A172 (cell line): Measurements from ENCODE around the gene ANGPTL7. TPM values are rescaled to one million over a fixed set of nuclear protein-coding genes. Genes with fewer than 3 reads are reported as not detected.
"Not testable (repeated sequence)": the region's sequence is repeated elsewhere in the genome, so short reads cannot be mapped to it uniquely, and the experiment has no call there.

Experiments used
- DNase-seq: peaks from one replicate; pipeline ENCODE4 v3.0.0-alpha.2; 2015; ENCODE audit warnings: low spot score
- total RNA-seq: library from RNA; depleted of rRNA; stranded (reverse); fragments of >200 nt; shearing (Covaris generic); gene quantifications from 2 replicates; pipeline ENCODE4 v1.2.3, GENCODE V29; 2014; rRNA removed

ANGPTL7 gene
- 17.9 and 21.8 TPM in 2 replicates for total RNA-seq

GRCh38 chr1:11188858-11189451 is at the start of gene ANGPTL7:
TSS of gene ANGPTL7 (plus strand) at chr1:11189355. CDS start at chr1:11189580, 225 bp downstream.
- DNase-seq = no peak

GRCh38 chr1:11142618-11143391 is 46.4 kb upstream of the ANGPTL7 start:
- no peak for DNase-seq

- DNase-seq = no peak
These were observed 45.8 kb upstream of the ANGPTL7 start for GRCh38 chr1:11143401-11143800.

GRCh38 chr1:11143907-11144306 is 45.2 kb upstream of the ANGPTL7 start:
- DNase-seq = no peak

GRCh38 chr1:11144570-11145256 is 44.4 kb upstream of the ANGPTL7 start:
- DNase-seq = no peak

GRCh38 chr1:11145741-11146140 is 43.4 kb upstream of the ANGPTL7 start:
- no peak for DNase-seq

GRCh38 chr1:11147197-11147770 is 41.9 kb upstream of the ANGPTL7 start:
- DNase-seq = no peak

GRCh38 chr1:11150326-11150725 is 38.8 kb upstream of the ANGPTL7 start:
- DNase-seq = no peak

GRCh38 chr1:11151114-11151513 is 38.0 kb upstream of the ANGPTL7 start:
- DNase-seq = no peak

- DNase-seq = no peak
These were observed 37.1 kb upstream of the ANGPTL7 start for GRCh38 chr1:11151826-11152612.

GRCh38 chr1:11152755-11153154 is 36.4 kb upstream of the ANGPTL7 start:
- DNase-seq = no peak

- no peak for DNase-seq
These were observed 36.0 kb upstream of the ANGPTL7 start for GRCh38 chr1:11153184-11153583.

GRCh38 chr1:11156441-11156840 is 32.7 kb upstream of the ANGPTL7 start:
- DNase-seq = no peak

- no peak for DNase-seq
These were observed 32.2 kb upstream of the ANGPTL7 start for GRCh38 chr1:11156963-11157362.

- no peak for DNase-seq
These were observed 31.8 kb upstream of the ANGPTL7 start for GRCh38 chr1:11157394-11157793.

- DNase-seq = no peak
These were observed 31.3 kb upstream of the ANGPTL7 start for GRCh38 chr1:11157867-11158266.

GRCh38 chr1:11158291-11158690 is 30.9 kb upstream of the ANGPTL7 start:
- DNase-seq = no peak

- DNase-seq = peak; percentile 84
These were observed 30.3 kb upstream of the ANGPTL7 start for GRCh38 chr1:11158720-11159321.

GRCh38 chr1:11162752-11163151 is 26.4 kb upstream of the ANGPTL7 start:
- DNase-seq = not testable (repeated sequence)

- DNase-seq = not testable (repeated sequence)
These were observed 22.4 kb upstream of the ANGPTL7 start for GRCh38 chr1:11166744-11167143.

- peak; percentile 36 for DNase-seq
These were observed 20.4 kb upstream of the ANGPTL7 start for GRCh38 chr1:11168731-11169130.
